NCI-H146 (cell line): ENCODE data around the gene SPATC1L.
"Not testable (repeated sequence)": the region's sequence is repeated elsewhere in the genome, so short reads cannot be mapped to it uniquely, and the experiment has no call there.

ENCODE experiments used
- DNase-seq: peaks from one replicate; lab custom pipeline; 2025; lab: John Stamatoyannopoulos, UW

Gene SPATC1L

DNA sequence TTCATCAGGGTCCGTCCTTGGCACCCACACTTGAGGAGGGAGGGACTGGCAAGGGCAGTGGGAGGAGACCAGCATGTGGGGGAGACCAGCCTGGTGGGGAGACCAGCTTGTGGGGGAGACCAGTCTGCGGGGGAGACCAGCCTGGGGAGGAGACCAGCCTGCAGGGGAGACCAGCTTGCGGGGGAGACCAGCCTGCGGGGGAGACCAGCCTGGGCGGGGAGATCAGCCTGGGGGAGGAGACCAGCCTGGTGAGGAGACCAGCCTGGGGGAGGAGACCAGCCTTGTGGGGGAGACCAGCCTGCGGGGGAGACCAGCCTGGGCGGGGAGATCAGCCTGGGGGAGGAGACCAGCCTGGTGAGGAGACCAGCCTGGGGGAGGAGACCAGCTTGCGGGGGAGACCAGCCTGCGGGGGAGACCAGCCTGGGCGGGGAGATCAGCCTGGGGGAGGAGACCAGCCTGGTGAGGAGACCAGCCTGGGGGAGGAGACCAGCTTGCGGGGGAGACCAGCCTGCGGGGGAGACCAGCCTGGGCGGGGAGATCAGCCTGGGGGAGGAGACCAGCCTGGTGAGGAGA, 836 bp downstream of the SPATC1L start:
- DNase-seq: not testable (repeated sequence)

- peak; percentile 85 for DNase-seq
These were observed 1.5 kb downstream of the SPATC1L start for GRCh38 chr21:46182548-46183336.

DNA sequence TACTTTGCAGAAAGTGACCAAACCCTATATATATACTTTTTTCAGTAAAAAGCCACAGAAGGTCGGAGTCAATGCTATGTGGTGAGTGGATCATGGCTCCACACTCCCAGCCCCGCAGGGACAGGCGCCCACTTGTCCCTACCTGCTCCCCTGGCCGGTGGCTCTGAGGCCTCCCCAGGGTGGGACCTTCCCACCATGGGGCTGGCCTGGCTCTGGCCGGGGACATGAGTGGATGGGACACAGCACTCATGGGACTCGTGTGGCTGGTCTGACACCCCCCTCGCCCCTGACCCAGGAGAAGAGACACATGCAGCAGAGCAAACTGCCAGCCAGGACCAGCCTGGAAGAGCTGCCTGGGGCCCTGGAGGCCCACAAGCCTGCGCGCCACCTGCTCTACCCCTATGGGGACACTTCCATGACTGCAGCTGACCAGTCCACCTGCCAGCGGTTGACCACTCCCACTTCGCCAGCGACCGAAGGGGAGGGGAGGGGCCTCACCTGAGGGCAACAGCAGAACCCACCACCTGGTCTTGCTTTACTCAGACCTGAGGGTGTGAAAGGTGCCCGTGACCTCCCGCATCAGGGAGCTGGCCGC, 2.2 kb downstream of the SPATC1L start:
- peak; percentile 85 for DNase-seq

GRCh38 chr21:46181436-46181835, 2.8 kb downstream of the SPATC1L start:
- no peak for DNase-seq

DNA sequence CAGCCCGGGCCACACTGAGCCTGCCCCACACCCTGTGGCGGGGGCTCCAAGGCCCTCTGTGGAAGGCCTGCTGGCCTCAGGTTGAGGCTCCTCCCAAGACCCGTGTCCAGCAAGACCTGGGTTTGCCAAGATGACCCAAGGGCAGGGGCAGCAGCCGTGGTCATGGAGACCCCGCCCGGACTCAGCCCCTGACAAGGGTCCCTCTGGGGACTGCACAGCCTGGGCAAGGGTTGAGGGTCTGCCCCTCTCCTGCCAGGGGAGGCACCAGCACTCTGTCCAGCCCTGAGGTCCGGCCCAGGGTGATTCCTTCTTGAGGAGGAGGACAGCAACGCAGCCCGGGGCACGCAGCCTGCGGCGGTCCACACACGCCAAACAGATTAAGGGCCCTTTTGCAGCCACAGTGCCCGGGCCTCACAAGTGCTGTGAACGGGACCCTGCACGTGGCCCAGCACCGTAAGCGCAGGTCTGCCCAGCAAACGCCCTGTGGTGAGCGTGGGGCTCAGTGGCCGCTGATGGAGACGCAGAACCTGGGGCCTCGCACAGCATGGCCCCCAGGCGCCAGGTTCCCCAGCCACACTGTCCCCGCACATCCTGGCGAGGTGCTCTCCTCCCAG, 3.4 kb downstream of the SPATC1L start:
- DNase-seq: no peak

GRCh38 chr21:46180079-46180722, 4.1 kb downstream of the SPATC1L start:
- DNase-seq: no peak

GRCh38 chr21:46179708-46180078, 4.6 kb downstream of the SPATC1L start:
- no peak for DNase-seq

GRCh38 chr21:46178961-46179360, 5.3 kb downstream of the SPATC1L start:
- DNase-seq: no peak

DNA sequence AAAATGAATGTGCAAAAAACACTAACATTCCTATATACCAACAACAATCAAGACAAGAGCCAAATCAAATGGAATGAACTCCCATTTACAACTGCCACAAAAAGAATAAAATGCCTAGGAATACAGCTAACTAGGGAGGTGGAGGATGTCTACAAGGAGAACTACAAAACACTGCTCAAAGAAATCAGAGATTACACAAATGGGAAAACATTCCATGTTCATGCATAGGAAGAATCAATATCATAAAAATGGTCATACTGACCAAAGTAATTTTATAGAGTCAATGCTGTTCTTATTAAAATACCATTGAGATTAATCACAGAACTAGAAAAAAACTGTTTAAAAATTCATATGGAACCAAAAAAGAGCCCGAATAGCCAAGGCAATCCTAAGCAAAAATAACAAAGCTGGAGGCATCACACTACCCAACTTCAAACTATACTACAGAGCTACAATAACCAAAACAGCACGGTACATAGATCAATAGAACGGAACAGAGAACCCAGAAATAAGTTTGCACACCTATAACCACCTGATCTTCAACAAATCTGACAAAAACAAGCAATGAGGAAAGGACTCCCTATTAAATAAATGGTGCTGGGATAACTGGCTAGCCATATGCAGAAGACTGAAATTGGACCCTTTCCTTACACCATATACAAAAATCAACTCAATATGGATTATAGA, 7.7 kb downstream of the SPATC1L start:
- not testable (repeated sequence) for DNase-seq

GRCh38 chr21:46173573-46173972, 10.7 kb downstream of the SPATC1L start:
- no peak for DNase-seq

- DNase-seq: no peak
These were observed 11.3 kb downstream of the SPATC1L start for GRCh38 chr21:46172863-46173528.

- no peak for DNase-seq
These were observed 12.0 kb downstream of the SPATC1L start for GRCh38 chr21:46171996-46172862.

- DNase-seq: no peak
These were observed 12.7 kb downstream of the SPATC1L start for GRCh38 chr21:46171585-46171984.

DNA sequence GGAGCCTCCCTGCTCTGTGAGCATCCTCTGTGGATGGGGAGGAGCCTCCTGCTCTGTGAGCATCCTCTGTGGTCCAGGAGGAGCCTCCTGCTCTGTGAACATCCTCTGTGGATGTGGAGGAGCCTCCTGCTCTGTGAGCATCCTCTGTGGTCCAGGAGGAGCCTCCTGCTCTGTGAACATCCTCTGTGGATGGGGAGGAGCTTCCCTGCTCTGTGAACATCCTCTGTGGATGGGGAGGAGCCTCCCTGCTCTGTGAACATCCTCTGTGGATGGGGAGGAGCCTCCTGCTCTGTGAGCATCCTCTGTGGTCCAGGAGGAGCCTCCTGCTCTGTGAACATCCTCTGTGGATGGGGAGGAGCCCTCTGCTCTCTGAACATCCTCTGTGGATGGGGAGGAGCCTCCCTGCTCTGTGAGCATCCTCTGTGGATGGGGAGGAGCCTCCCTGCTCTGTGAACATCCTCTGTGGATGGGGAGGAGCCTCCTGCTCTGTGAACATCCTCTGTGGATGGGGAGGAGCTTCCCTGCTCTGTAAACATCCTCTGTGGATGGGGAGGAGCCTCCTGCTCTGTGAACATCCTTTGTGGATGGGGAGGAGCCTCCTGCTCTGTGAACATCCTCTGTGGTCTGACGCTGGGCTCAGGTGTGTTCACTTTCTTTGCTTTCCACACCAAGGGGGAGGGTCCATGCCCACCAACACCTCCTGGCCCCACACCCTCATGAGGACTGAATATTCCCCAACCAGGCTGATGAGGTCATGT, 13.6 kb downstream of the SPATC1L start:
- DNase-seq: not testable (repeated sequence)

DNA sequence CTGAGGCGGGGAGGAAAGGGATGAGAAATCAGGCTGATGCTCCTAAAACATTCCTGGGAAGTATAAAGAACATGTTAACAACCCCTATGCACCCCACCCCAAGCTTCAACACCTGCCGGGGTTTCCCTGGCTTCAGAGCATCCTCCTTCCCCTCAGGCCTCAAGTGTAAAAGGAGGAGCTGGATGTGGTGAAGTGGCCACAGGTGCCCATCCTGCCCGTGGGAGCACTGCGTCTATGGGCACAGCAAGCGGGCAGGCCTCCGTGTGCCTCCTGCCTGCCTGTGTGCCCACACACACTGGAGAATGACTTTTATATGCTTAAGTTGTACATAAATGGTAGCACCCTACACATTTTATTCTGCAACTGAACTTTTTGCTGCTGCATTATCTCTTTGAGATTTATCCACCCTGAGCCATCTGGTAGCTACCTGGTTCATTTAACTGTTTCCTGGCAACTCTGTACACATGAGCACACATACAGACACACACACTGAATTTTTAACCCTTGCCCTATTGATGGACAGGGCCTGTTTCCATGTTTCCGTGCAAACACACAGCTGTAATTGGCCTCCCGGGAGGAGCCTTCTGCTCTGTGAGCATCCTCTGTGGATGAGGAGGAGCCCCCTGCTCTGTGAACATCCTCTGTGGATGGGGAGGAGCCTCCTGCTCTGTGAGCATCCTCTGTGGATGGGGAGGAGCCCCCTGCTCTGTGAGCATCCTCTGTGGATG, 15.4 kb downstream of the SPATC1L start:
- no peak for DNase-seq

DNA sequence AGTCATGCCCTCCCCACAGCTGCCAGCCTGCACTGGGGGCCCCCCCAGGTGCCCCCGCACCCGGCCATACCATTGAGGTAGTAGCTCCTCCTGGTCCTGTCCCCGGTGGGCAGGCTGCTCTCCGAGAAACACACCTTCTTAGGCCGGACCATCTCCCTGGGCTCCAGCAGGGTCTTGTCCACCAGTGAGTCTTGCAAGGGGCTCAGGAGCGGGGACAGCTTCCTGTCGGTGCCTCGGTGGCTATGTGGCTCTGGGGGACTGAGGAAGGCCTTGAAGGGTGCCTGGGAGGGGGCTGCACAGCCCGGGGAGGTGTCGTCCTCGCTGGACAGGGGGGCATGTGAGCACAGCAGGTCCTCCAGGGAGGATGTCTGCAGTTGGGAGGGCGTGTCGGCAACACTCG, 16.0 kb downstream of the SPATC1L start:
- no peak for DNase-seq

DNA sequence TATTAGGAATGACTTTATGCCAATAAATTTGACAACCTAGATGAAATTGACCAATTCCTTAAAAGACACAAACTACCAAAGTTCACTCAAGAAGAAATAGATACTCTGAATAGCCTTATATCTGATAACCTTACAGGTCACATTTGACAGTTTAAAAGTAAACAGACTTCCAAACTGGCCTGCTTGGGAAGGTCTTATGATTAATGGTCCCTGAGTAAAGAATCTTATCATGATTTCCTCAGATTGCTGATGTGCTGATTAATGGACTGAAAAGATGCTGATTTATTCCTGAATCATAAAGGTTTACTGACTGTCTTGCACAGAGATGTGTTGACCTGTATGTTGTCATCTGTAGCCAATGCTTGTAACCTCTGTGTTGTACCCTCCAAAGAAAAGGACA, 19.2 kb downstream of the SPATC1L start:
- no peak for DNase-seq

DNA sequence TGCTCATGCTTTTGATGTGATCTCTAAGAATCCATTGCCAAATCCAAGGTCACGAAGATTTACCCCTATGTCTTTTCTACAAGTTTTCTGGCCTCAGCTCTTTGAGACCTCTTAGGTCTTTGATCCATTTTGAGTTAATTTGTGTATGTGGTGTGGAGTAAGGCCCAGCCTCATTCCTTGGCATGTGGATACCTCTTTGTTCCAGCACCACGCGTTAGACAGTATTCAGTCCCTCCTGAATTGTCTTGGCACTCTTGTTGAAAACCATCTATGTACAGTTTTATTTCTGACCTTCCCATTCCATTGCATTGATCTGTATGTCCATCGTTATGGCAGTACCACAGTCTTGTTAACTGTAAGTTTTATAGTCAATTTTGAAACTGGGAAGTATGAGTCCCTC, 20.9 kb downstream of the SPATC1L start:
- no peak for DNase-seq
